HG03432 (cell line): Measurements from ENCODE around the gene NSD2.
"Not testable (repeated sequence)": the region's sequence is repeated elsewhere in the genome, so short reads cannot be mapped to it uniquely, and the experiment has no call there.

ENCODE experiments used
- ATAC-seq: cut with Tn5 transposase; IDR thresholded peaks from one replicate; pipeline ENCODE4 v1.9.1; 2021; ENCODE audit warnings: mild to moderate bottlenecking, moderate library complexity; ENCODE audit not compliant: unreplicated experiment

Gene NSD2

GRCh38 chr4:1895971-1896657, 24.9 kb downstream of the NSD2 start:
- ATAC-seq: no peak

- no peak for ATAC-seq
Observed at GRCh38 chr4:1896658-1896991, 25.4 kb downstream of the NSD2 start.

- no peak for ATAC-seq
Observed at GRCh38 chr4:1898007-1898406, 26.8 kb downstream of the NSD2 start.

- peak; percentile 17 for ATAC-seq
Observed at GRCh38 chr4:1898681-1899080, 27.5 kb downstream of the NSD2 start.

- ATAC-seq: peak; percentile 84
Observed at GRCh38 chr4:1899149-1900086, 28.2 kb downstream of the NSD2 start.

- ATAC-seq: no peak
Observed at GRCh38 chr4:1900087-1900433, 28.9 kb downstream of the NSD2 start.

- ATAC-seq: no peak
Observed at GRCh38 chr4:1900624-1901023, 29.4 kb downstream of the NSD2 start.

GRCh38 chr4:1901127-1901526, 29.9 kb downstream of the NSD2 start:
- ATAC-seq: no peak

GRCh38 chr4:1902243-1902642, 31.1 kb downstream of the NSD2 start:
- no peak for ATAC-seq

- ATAC-seq: no peak
Observed at GRCh38 chr4:1903035-1903434, 31.8 kb downstream of the NSD2 start.

- no peak for ATAC-seq
Observed at GRCh38 chr4:1904042-1904441, 32.8 kb downstream of the NSD2 start.

- ATAC-seq: no peak
Observed at GRCh38 chr4:1907848-1908525, 36.8 kb downstream of the NSD2 start.

GRCh38 chr4:1909696-1910095, 38.5 kb downstream of the NSD2 start:
- not testable (repeated sequence) for ATAC-seq

- no peak for ATAC-seq
Observed at GRCh38 chr4:1910643-1911042, 39.5 kb downstream of the NSD2 start.

- ATAC-seq: not testable (repeated sequence)
Observed at GRCh38 chr4:1911316-1911715, 40.1 kb downstream of the NSD2 start.

GRCh38 chr4:1922821-1923220, 51.6 kb downstream of the NSD2 start:
- no peak for ATAC-seq

- ATAC-seq: no peak
Observed at GRCh38 chr4:1927675-1928074, 56.5 kb downstream of the NSD2 start.

GRCh38 chr4:1928356-1929239, 57.4 kb downstream of the NSD2 start:
- ATAC-seq: no peak

- ATAC-seq: no peak
Observed at GRCh38 chr4:1932736-1933135, 61.5 kb downstream of the NSD2 start.

- ATAC-seq: no peak
Observed at GRCh38 chr4:1933700-1934099, 62.5 kb downstream of the NSD2 start.

- no peak for ATAC-seq
Observed at GRCh38 chr4:1937550-1937949, 66.4 kb downstream of the NSD2 start.
